ENCODE data around the gene SCN1B.

GRCh38 chr19:35043906-35044305, 13.6 kb downstream of the SCN1B start:
- TF ChIP-seq POLR2A (IDR thresholded peaks at IDR 0.05) (no peak), CTCF (IDR thresholded peaks at IDR 0.05) (no peak), POLR2AphosphoS5 (IDR thresholded peaks at IDR 0.05) (no peak)
